ENCODE measurements around the gene GRB10.

Gene GRB10

DNA sequence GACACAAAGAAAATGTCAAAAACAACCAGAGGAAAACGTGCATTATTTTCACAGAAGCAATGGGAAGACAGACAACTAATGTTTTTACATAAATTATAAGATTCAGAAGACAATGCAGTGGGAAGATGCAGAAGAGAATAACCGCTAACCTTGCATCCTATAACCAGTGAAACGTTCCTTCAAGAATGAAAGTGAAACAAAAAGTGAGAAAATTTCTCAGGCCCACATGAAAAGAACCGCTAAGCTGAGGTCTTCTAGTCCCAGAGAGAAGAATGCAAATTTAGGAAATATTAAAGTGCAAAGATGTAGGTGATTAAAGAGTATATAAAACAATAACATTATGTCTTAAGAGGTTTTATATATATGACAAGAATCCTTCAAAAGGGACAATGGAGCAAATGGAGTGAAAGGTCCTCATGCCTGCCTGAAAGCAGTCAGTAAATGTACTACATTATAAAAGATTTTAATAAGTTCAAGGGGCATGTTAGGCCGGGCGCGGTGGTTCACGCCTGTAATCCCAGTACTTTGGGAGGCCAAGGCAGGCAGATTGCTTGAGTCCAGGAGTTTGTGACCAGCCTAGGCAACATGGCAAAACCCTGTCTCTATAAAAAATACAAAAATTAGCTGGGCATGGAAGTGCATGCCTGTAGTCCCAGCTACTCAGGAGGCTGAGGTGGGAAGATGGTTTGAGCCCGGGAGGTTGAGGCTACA lies 174.3 kb downstream of the GRB10 start:
- TF ChIP-seq, protein P1, sequence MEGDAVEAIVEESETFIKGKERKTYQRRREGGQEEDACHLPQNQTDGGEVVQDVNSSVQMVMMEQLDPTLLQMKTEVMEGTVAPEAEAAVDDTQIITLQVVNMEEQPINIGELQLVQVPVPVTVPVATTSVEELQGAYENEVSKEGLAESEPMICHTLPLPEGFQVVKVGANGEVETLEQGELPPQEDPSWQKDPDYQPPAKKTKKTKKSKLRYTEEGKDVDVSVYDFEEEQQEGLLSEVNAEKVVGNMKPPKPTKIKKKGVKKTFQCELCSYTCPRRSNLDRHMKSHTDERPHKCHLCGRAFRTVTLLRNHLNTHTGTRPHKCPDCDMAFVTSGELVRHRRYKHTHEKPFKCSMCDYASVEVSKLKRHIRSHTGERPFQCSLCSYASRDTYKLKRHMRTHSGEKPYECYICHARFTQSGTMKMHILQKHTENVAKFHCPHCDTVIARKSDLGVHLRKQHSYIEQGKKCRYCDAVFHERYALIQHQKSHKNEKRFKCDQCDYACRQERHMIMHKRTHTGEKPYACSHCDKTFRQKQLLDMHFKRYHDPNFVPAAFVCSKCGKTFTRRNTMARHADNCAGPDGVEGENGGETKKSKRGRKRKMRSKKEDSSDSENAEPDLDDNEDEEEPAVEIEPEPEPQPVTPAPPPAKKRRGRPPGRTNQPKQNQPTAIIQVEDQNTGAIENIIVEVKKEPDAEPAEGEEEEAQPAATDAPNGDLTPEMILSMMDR (IDR thresholded peaks at IDR 0.05; ENCODE audit: borderline replicate concordance, insufficient read depth, low read depth, low read length) = no peak
- no peak overlapping the region for H3K4me3 ChIP-seq (ENCODE audit: low read depth, low read length)

DNA sequence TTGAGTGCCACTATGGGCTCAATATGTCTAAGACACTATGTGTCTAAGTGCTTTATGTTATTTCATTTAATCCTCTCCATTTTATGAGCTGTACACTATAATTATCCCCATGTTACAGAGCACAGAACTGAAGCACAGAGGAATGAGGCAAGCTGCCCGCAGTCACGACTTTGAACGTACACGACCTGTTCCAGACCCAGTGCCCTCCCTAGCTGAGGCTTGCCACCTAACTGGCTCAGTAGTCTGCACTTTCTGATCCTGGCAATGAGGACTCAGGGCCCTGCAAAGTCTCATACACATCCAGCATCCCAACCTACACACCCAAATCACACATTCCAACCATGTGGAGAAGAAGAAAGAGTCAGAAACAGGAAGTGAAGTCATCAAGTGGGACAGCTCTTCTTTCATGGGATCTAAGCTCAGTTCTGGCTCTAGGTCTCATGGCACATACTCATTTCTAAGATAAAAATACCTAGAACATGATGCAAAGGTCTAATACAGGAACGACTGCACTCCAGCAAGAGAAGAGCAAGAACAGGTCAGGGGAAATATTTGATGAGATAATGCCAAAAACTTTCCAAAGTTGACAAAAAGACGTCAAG lies 175.1 kb downstream of the GRB10 start:
- H3K4me3 ChIP-seq (ENCODE audit: low read depth, low read length) = no peak overlapping the region
- TF ChIP-seq, protein P1 (IDR thresholded peaks at IDR 0.05; ENCODE audit: borderline replicate concordance, insufficient read depth, low read depth, low read length) = no peak

DNA sequence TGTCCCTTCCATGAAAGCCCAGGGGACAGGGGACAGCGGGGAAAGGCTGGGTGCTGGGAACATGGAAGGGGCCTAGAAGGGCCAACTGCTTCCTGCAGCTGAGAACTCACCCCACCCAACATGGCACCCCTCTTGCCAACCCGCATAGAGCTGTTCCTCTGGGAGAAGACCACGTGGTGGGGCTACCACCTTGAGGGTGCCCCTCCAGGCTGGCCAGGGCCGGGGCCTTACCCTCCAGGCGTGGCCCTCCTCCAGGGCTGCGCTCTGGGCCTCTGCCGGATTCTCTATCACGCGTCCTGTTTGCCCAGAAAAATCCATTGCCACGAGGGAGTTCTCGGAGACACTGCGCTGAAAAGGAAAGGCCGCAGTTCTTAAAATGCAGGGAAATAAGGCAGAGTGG lies 177.6 kb downstream of the GRB10 start:
- TF ChIP-seq, protein P1 (IDR thresholded peaks at IDR 0.05; ENCODE audit: borderline replicate concordance, insufficient read depth, low read depth, low read length) = no peak
- no peak overlapping the region for H3K4me3 ChIP-seq (ENCODE audit: low read depth, low read length)

DNA sequence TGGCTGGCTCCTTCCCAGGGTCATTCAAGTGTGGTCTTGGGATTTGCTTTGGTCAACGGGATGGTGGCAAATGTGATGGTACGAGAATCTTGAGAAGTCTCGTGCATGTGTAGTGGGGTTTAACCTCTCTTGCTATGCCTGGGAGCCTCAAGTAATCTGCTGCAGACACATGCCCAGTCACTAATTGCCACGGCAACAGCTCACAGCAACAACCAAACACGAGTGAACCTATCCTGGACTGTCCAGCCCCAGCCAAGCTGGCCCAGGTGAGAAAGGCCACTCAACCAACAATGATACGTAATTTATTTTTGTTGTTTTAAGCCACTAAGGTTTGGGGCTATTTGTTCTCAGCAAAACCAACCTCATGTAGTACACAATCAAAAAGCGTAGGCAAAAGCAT lies 179.4 kb downstream of the GRB10 start:
- TF ChIP-seq, protein P1 (IDR thresholded peaks at IDR 0.05; ENCODE audit: borderline replicate concordance, insufficient read depth, low read depth, low read length) = no peak
- H3K4me3 ChIP-seq (ENCODE audit: low read depth, low read length) = no peak overlapping the region

DNA sequence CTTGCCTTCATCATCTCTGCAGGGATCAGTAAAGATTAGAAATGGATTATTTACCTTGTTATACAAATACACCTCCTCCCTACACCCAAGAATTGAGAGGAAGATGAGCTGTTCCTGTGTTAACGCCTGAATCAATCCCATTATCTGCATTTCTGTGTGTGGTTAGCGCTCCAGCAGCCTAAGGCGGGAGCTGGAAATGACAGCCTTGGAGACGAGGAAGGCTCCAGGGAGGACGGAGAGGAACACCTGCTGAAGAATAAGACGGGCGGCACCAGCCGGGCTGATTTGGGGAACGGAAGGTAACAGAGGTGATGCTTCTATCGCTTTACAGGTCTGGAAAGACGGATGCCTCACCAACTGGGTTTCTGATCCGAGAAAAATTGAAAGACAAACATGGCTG lies 183.3 kb downstream of the GRB10 start:
- TF ChIP-seq, protein P1 (IDR thresholded peaks at IDR 0.05; ENCODE audit: borderline replicate concordance, insufficient read depth, low read depth, low read length) = no peak
- no peak overlapping the region for H3K4me3 ChIP-seq (ENCODE audit: low read depth, low read length)

DNA sequence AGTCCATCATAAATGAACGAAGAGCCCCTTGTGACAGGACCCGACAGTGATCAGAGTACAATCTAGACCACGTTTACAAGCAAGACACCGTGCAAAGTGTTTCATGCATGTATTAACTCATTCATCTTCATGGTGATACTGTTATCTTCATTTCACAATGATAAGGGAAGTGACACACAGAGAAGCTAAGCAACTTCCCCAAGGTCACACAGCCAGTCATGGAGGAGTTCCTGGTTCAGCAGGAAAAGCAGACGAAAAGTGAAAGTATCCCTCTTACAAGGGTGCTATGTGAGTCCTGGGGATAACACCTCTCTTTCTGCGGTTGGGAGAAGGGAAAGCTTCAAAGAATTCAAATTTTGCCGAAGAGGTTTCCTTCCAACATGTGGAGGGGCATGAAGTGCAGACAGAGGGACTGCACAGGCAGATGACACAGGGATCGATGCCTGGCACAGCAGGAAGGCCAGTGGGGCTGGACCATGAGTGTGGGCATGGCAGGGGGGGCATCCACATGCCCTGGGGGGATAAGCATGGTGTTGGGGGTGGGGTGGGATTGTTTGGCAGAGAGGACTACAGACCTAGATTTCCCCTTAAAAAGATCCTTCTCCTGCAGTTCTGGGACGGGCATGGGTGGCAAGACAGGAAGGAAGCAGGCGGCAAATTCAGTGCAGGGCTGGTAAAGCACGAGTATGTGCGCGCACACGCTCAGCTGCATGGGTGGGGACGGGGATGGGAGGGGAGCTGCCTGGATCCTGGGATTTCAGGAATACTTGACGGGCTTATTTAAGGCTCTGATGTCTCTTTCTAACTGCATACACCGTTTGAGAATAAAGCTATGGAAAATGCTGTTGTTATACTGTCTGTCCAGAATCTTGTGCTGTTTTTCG lies 184.0 kb downstream of the GRB10 start:
- TF ChIP-seq, protein P1 (IDR thresholded peaks at IDR 0.05; ENCODE audit: borderline replicate concordance, insufficient read depth, low read depth, low read length) = no peak
- H3K4me3 ChIP-seq (ENCODE audit: low read depth, low read length) = no peak overlapping the region
